GM12878 (cell line): ENCODE measurements around the gene LSM5.

Experiments
- CREB1 ChIP-seq: IDR thresholded peaks from 2 replicates; pipeline ENCODE4 v1.6.1; 2012; ENCODE audit warnings: low read depth, mild to moderate bottlenecking, inconsistent platforms
- EZH2 ChIP-seq: IDR thresholded peaks from 2 replicates; pipeline ENCODE4 v1.6.1; 2012; ENCODE audit warnings: low read depth, mild to moderate bottlenecking, control low read depth, inconsistent platforms, low read length, borderline replicate concordance; ENCODE audit not compliant: control insufficient read depth
- MTA2 ChIP-seq: fragments of 450-650 bp; IDR thresholded peaks from 2 replicates; pipeline ENCODE4 v1.6.1; 2016; ENCODE audit warnings: low read depth, mild to moderate bottlenecking, moderate library complexity
- NBN ChIP-seq: fragments of 450-650 bp; IDR thresholded peaks from 2 replicates; pipeline ENCODE4 v1.6.1; 2016
- POLR2AphosphoS5 ChIP-seq: IDR thresholded peaks from 2 replicates; pipeline ENCODE4 v1.6.1; 2011; ENCODE audit warnings: mild to moderate bottlenecking, low read length, inconsistent platforms
- SIX5 ChIP-seq: IDR thresholded peaks from 2 replicates; pipeline ENCODE4 v1.6.1; 2011; ENCODE audit warnings: mild to moderate bottlenecking, low read depth, low read length, moderate library complexity; ENCODE audit not compliant: severe bottlenecking
- SMAD5 ChIP-seq: IDR thresholded peaks from 2 replicates; pipeline ENCODE4 v1.6.1; 2016; ENCODE audit warnings: antibody characterized with exemption, low read depth
- TF ChIP-seq, protein P1 (sequence below), 3 experiments: IDR thresholded peaks in 2 of 3; conservative IDR thresholded peaks in 1 of 3; 2 replicates each; pipeline ENCODE4 v1.5.1; 2011; ENCODE audit warnings: low read depth in 3 of 3, low read length in 3 of 3, mild to moderate bottlenecking in 3 of 3, control low read depth in 2 of 3, moderate library complexity in 2 of 3, inconsistent platforms in 1 of 3, mixed read lengths in 1 of 3; ENCODE audit not compliant: control insufficient read depth in 2 of 3, insufficient read depth in 1 of 3; ENCODE audit errors: extremely low read depth in 1 of 3

DNA sequence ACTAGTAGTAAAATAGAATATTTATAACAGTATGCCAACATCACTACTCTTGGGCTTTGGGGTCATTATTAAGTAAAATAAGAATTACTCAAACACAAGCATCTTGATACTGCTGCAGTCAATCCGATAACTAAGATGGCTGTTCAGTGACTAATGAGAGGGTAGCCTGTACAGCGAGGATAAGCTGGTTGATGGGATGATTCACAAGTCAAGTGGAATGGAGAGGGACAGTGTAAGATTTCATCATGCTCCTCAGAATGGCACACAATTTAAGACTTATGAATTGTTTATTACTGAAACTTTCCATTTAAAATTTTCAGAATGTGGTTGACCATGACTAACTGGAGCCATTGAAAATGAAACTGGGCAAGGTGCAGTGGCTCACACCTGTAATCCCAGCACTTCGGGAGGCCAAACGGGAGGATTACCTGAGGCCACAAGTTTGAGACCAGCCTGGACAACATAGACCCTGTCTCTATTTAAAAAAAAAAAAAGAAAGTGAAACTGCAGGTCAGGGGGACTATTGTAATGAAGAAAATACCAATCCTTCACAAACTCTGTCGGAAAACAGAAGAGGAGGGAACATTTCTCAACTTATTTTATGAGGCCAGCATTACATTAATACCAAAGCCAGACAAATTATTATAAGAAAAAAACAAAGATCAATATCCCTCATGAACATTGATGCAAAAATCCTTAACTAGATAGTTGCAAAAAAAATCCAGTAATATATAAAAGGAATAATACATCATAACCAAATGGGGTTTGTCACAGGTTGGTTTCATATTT lies 16.3 kb upstream of the LSM5 start:
- TF ChIP-seq, protein P1, sequence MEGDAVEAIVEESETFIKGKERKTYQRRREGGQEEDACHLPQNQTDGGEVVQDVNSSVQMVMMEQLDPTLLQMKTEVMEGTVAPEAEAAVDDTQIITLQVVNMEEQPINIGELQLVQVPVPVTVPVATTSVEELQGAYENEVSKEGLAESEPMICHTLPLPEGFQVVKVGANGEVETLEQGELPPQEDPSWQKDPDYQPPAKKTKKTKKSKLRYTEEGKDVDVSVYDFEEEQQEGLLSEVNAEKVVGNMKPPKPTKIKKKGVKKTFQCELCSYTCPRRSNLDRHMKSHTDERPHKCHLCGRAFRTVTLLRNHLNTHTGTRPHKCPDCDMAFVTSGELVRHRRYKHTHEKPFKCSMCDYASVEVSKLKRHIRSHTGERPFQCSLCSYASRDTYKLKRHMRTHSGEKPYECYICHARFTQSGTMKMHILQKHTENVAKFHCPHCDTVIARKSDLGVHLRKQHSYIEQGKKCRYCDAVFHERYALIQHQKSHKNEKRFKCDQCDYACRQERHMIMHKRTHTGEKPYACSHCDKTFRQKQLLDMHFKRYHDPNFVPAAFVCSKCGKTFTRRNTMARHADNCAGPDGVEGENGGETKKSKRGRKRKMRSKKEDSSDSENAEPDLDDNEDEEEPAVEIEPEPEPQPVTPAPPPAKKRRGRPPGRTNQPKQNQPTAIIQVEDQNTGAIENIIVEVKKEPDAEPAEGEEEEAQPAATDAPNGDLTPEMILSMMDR (IDR thresholded peaks at IDR 0.05 in 2 of 3, conservative IDR thresholded peaks at IDR 0.05 in 1 of 3; ENCODE audit: control insufficient read depth in 2 of 3, extremely low read depth in 1 of 3, insufficient read depth in 1 of 3, low read depth in 3 of 3, low read length in 3 of 3) = no peak
- no peak for TF ChIP-seq EZH2
- TF ChIP-seq MTA2 = no peak
- no peak for TF ChIP-seq POLR2AphosphoS5
- TF ChIP-seq SMAD5 = no peak
- no peak for TF ChIP-seq SIX5
- TF ChIP-seq CREB1 = no peak
- no peak for TF ChIP-seq NBN
